Left ventricle myocardium inferior (tissue), 1 donor: ENCODE measurements around the gene KLHDC3. TPM values are rescaled to one million over a fixed set of nuclear protein-coding genes. Genes with fewer than 3 reads are reported as not detected.
A peak's percentile ranks its signal among the peaks of the same experiment; 100 is the strongest.

Experiments
- DNase-seq: peaks from one replicate; pipeline ENCODE4 v3.0.0-alpha.2; 2020
- H3K27ac ChIP-seq: fragments of 200-600 bp; replicated peaks from 2 replicates; pipeline ENCODE4 v1.8.0; 2021
- H3K27me3 ChIP-seq: fragments of 200-600 bp; 2 replicates; pipeline ENCODE4 v1.8.0; 2021; ENCODE audit warnings: low read depth
- H3K36me3 ChIP-seq: fragments of 200-600 bp; 2 replicates; pipeline ENCODE4 v1.8.0; 2021
- H3K4me1 ChIP-seq: fragments of 200-600 bp; 2 replicates; pipeline ENCODE4 v1.8.0; 2021
- H3K4me3 ChIP-seq: fragments of 200-600 bp; 2 replicates; pipeline ENCODE4 v1.8.0; 2021; ENCODE audit warnings: mild to moderate bottlenecking, moderate library complexity
- H3K9me3 ChIP-seq: fragments of 200-600 bp; replicated peaks from 2 replicates; pipeline ENCODE4 v1.8.0; 2021
- CTCF ChIP-seq: fragments of 200-600 bp; IDR thresholded peaks from 2 replicates; pipeline ENCODE4 v1.8.0; 2021; ENCODE audit warnings: antibody characterized with exemption, mild to moderate bottlenecking, borderline replicate concordance
- intact Hi-C: fragments of 100-400 bp; cut with micrococcal nuclease; formaldehyde crosslinking; loops from one replicate; pipeline ENCODE4 v1.11.0; 2022
- total RNA-seq: library from RNA; stranded (reverse); fragmentation: NEBNext Ultra II Directional; extraction: Animal tissue kit (Norgen Biotek cat#: 25700); gene quantifications from one replicate; pipeline ENCODE4 v1.2.1, GENCODE V29; 2021
- donor health status: DM: no; HTN: yes; CAD: no; lungs with severe emphysema.

KLHDC3 gene
- total RNA-seq, 1 donor from 2014 or later, result 108 TPM

- intact Hi-C loops, result no loop called here
- no peaks in the 10 kb centered on the region for H3K9me3 ChIP-seq
- peak within 1 kb of the TSS; percentile 98 for H3K27ac ChIP-seq
- peaks cover 45% of the 10 kb centered on the region for H3K36me3 ChIP-seq
- peaks cover 31% of the 10 kb centered on the region for H3K4me1 ChIP-seq
- no peak for TF ChIP-seq CTCF
- DNase-seq, result peak; percentile 93
- H3K4me3 ChIP-seq, result peak within 1 kb of the TSS; percentile 90
- no peaks in the 10 kb centered on the region for H3K27me3 ChIP-seq
These were observed 39.6 kb downstream of the KLHDC3 start, which contains the start of gene CUL7 for GRCh38 chr6:43053545-43054205. TSS of gene CUL7 (minus strand) at chr6:43053851. CDS start at chr6:43052788, 1,063 bp downstream.

GRCh38 chr6:43054206-43054943, 40.3 kb downstream of the KLHDC3 start:
- no peak for DNase-seq
- Histone ChIP-seq H3K27me3 (no peaks in the 10 kb centered on the region), H3K9me3 (no peaks in the 10 kb centered on the region), H3K4me1 (peaks cover 36% of the 10 kb centered on the region), H3K36me3 (peaks cover 39% of the 10 kb centered on the region), H3K27ac (peak overlapping the region; percentile 98), H3K4me3 (peak overlapping the region; percentile 90)
- no peak for TF ChIP-seq CTCF
- intact Hi-C loops, result no loop called here

GRCh38 chr6:43055966-43056365, 41.9 kb downstream of the KLHDC3 start:
- no peak for TF ChIP-seq CTCF
- H3K27ac ChIP-seq, result no peak overlapping the region
- H3K36me3 ChIP-seq, result peaks cover 32% of the 10 kb centered on the region
- H3K9me3 ChIP-seq, result no peaks in the 10 kb centered on the region
- DNase-seq, result no peak
- intact Hi-C loops, result no loop called here
- peaks cover 50% of the 10 kb centered on the region for H3K4me1 ChIP-seq
- H3K4me3 ChIP-seq, result no peak overlapping the region
- no peaks in the 10 kb centered on the region for H3K27me3 ChIP-seq

- intact Hi-C loops, result no loop called here
- H3K4me3 ChIP-seq, result peak overlapping the region; percentile 82
- peaks cover 44% of the 10 kb centered on the region for H3K36me3 ChIP-seq
- no peaks in the 10 kb centered on the region for H3K9me3 ChIP-seq
- TF ChIP-seq CTCF, result no peak
- no peaks in the 10 kb centered on the region for H3K27me3 ChIP-seq
- H3K27ac ChIP-seq, result peak overlapping the region; percentile 93
- DNase-seq, result no peak
- H3K4me1 ChIP-seq, result peaks cover 48% of the 10 kb centered on the region
These were observed 44.5 kb downstream of the KLHDC3 start for GRCh38 chr6:43058531-43058930.

GRCh38 chr6:43059168-43060033, 45.4 kb downstream of the KLHDC3 start, which contains the start of the genes KLC4 and MRPL2:
TSS of gene KLC4 (plus strand) at chr6:43059631. CDS start at chr6:43061336, 1,705 bp downstream.
TSS of gene MRPL2 (minus strand) at chr6:43059434. CDS start at chr6:43059381, 53 bp downstream.
- H3K9me3 ChIP-seq, result no peaks in the 10 kb centered on the region
- peaks cover 53% of the 10 kb centered on the region for H3K36me3 ChIP-seq
- intact Hi-C loops, result no loop called here
- no peaks in the 10 kb centered on the region for H3K27me3 ChIP-seq
- TF ChIP-seq CTCF, result no peak
- peak within 1 kb of the TSS; percentile 82 for H3K4me3 ChIP-seq
- peak; percentile 99 for DNase-seq
- peaks cover 41% of the 10 kb centered on the region for H3K4me1 ChIP-seq
- peak within 1 kb of the TSS; percentile 93 for H3K27ac ChIP-seq
